Measurements from ENCODE around the gene WDR53. TPM values are rescaled to one million over a fixed set of nuclear protein-coding genes. Genes with fewer than 3 reads are reported as not detected.

WDR53 gene
- total RNA-seq, 1 donor from 2014 or later = 12.2 TPM

GRCh38 chr3:196544491-196544992, 23.8 kb downstream of the WDR53 start:
- no peak overlapping the region for H3K27ac Mint-ChIP-seq (ENCODE audit: unreplicated experiment)
- no peak overlapping the region for H3K4me3 Mint-ChIP-seq (ENCODE audit: unreplicated experiment)
- H3K36me3 Mint-ChIP-seq (ENCODE audit: low read depth) = no peaks in the 10 kb centered on the region
- no peak for DNase-seq (ENCODE audit: low spot score)
- peaks cover 7% of the 10 kb centered on the region for H3K27me3 Mint-ChIP-seq (ENCODE audit: low read depth)
- H3K4me1 Mint-ChIP-seq (ENCODE audit: low read depth) = no peaks in the 10 kb centered on the region
- no peak for TF ChIP-seq CTCF (IDR thresholded peaks at IDR 0.05)
- peaks cover 9% of the 10 kb centered on the region for H3K9me3 Mint-ChIP-seq (ENCODE audit: low read depth)

- no peak for TF ChIP-seq CTCF (IDR thresholded peaks at IDR 0.05)
- DNase-seq (ENCODE audit: low spot score) = no peak
- Mint-ChIP-seq H3K9me3 (ENCODE audit: low read depth) (no peaks in the 10 kb centered on the region), H3K36me3 (ENCODE audit: low read depth) (no peaks in the 10 kb centered on the region), H3K27ac (ENCODE audit: unreplicated experiment) (no peak overlapping the region), H3K4me1 (ENCODE audit: low read depth) (no peaks in the 10 kb centered on the region), H3K4me3 (ENCODE audit: unreplicated experiment) (no peak overlapping the region), H3K27me3 (ENCODE audit: low read depth) (peaks cover 9% of the 10 kb centered on the region)
Measured at GRCh38 chr3:196541684-196542445, 26.5 kb downstream of the WDR53 start.

GRCh38 chr3:196537319-196537984, 30.9 kb downstream of the WDR53 start:
- no peaks in the 10 kb centered on the region for H3K36me3 Mint-ChIP-seq (ENCODE audit: low read depth)
- peaks cover 5% of the 10 kb centered on the region for H3K4me1 Mint-ChIP-seq (ENCODE audit: low read depth)
- peak; percentile 79 for TF ChIP-seq CTCF (IDR thresholded peaks at IDR 0.05)
- H3K27ac Mint-ChIP-seq (ENCODE audit: unreplicated experiment) = no peak overlapping the region
- H3K9me3 Mint-ChIP-seq (ENCODE audit: low read depth) = no peaks in the 10 kb centered on the region
- no peak for DNase-seq (ENCODE audit: low spot score)
- no peak overlapping the region for H3K4me3 Mint-ChIP-seq (ENCODE audit: unreplicated experiment)
- H3K27me3 Mint-ChIP-seq (ENCODE audit: low read depth) = peaks cover 4% of the 10 kb centered on the region

- H3K4me3 Mint-ChIP-seq (ENCODE audit: unreplicated experiment) = no peak overlapping the region
Measured at GRCh38 chr3:196533260-196533681, 35.1 kb downstream of the WDR53 start.

More at GRCh38 chr3:196533260-196533681, 35.1 kb downstream of the WDR53 start:
- peaks cover 5% of the 10 kb centered on the region for H3K4me1 Mint-ChIP-seq (ENCODE audit: low read depth)
- H3K27ac Mint-ChIP-seq (ENCODE audit: unreplicated experiment) = no peak overlapping the region
- peaks cover 2% of the 10 kb centered on the region for H3K36me3 Mint-ChIP-seq (ENCODE audit: low read depth)
- TF ChIP-seq CTCF (IDR thresholded peaks at IDR 0.05) = no peak
- DNase-seq (ENCODE audit: low spot score) = no peak
- H3K27me3 Mint-ChIP-seq (ENCODE audit: low read depth) = peaks cover 4% of the 10 kb centered on the region
- H3K9me3 Mint-ChIP-seq (ENCODE audit: low read depth) = peaks cover 8% of the 10 kb centered on the region
